Measurements from ENCODE around the gene ZNF710.
A peak's percentile ranks its signal among the peaks of the same experiment; 100 is the strongest.
"Not testable (repeated sequence)": the region's sequence is repeated elsewhere in the genome, so short reads cannot be mapped to it uniquely, and the experiment has no call there.

Gene ZNF710

GRCh38 chr15:90062973-90063769 lies 62.0 kb downstream of the ZNF710 start:
- DNase-seq = no peak

- DNase-seq = no peak
These were observed 62.7 kb downstream of the ZNF710 start for GRCh38 chr15:90063770-90064247.

GRCh38 chr15:90064911-90065681 lies 64.0 kb downstream of the ZNF710 start:
- DNase-seq = no peak

- DNase-seq = no peak
These were observed 64.5 kb downstream of the ZNF710 start for GRCh38 chr15:90065682-90066049.

GRCh38 chr15:90067181-90067952 lies 66.2 kb downstream of the ZNF710 start:
- DNase-seq = no peak

- no peak for DNase-seq
These were observed 67.0 kb downstream of the ZNF710 start for GRCh38 chr15:90067953-90068606.

GRCh38 chr15:90070623-90071022 lies 69.5 kb downstream of the ZNF710 start:
- not testable (repeated sequence) for DNase-seq

- DNase-seq = peak; percentile 68
These were observed 70.2 kb downstream of the ZNF710 start for GRCh38 chr15:90071220-90071807.

GRCh38 chr15:90072978-90073640 lies 72.0 kb downstream of the ZNF710 start:
- DNase-seq = no peak

GRCh38 chr15:90074023-90074422 lies 72.9 kb downstream of the ZNF710 start:
- DNase-seq = no peak

GRCh38 chr15:90074916-90075315 lies 73.8 kb downstream of the ZNF710 start:
- DNase-seq = no peak

- no peak for DNase-seq
These were observed 74.5 kb downstream of the ZNF710 start for GRCh38 chr15:90075420-90076289.

- no peak for DNase-seq
These were observed 75.6 kb downstream of the ZNF710 start for GRCh38 chr15:90076716-90077115.

- no peak for DNase-seq
These were observed 77.8 kb downstream of the ZNF710 start for GRCh38 chr15:90078965-90079364.

- DNase-seq = no peak
These were observed 78.7 kb downstream of the ZNF710 start for GRCh38 chr15:90079619-90080457.

GRCh38 chr15:90080458-90080755 lies 79.3 kb downstream of the ZNF710 start:
- DNase-seq = no peak

- DNase-seq = no peak
These were observed 79.8 kb downstream of the ZNF710 start for GRCh38 chr15:90080818-90081393.

- no peak for DNase-seq
These were observed 81.1 kb downstream of the ZNF710 start for GRCh38 chr15:90082140-90082715.

GRCh38 chr15:90083419-90083818 lies 82.3 kb downstream of the ZNF710 start:
- DNase-seq = no peak
